Smooth muscle cell (in vitro differentiated cells): ENCODE results near the gene PDE6A. TPM values are rescaled to one million over a fixed set of nuclear protein-coding genes. Genes with fewer than 3 reads are reported as not detected.

Experiments
- DNase-seq: peaks from one replicate; lab custom pipeline; 2025; ENCODE audit not compliant: unreplicated experiment; lab: John Stamatoyannopoulos, UW
- H2AFZ ChIP-seq: fragments of 200-600 bp; sonication (generic); 2 replicates; pipeline ENCODE4 v1.6.0; 2016; ENCODE audit warnings: antibody characterized with exemption, low read depth, mild to moderate bottlenecking
- H3F3A ChIP-seq: fragments of 200-600 bp; sonication (generic); 2 replicates; pipeline ENCODE4 v1.6.0; 2017; ENCODE audit warnings: antibody characterized with exemption, low read depth
- H3K27ac ChIP-seq: fragments of 200-600 bp; sonication (generic); 2 replicates; pipeline ENCODE4 v1.5.1; 2016; ENCODE audit warnings: low read depth, mild to moderate bottlenecking
- H3K27me3 ChIP-seq: fragments of 200-600 bp; sonication (generic); 2 replicates; pipeline ENCODE4 v1.6.1; 2016; ENCODE audit warnings: low read depth, mild to moderate bottlenecking
- H3K36me3 ChIP-seq: fragments of 200-600 bp; sonication (generic); 2 replicates; pipeline ENCODE4 v1.5.1; 2016; ENCODE audit warnings: low read depth
- H3K4me1 ChIP-seq: fragments of 200-600 bp; sonication (generic); 2 replicates; pipeline ENCODE4 v1.5.1; 2016; ENCODE audit warnings: low read depth
- H3K4me2 ChIP-seq: fragments of 200-600 bp; sonication (generic); 2 replicates; pipeline ENCODE4 v1.6.0; 2016; ENCODE audit warnings: mild to moderate bottlenecking
- H3K4me3 ChIP-seq: fragments of 200-600 bp; sonication (generic); 2 replicates; pipeline ENCODE4 v1.5.1; 2016; ENCODE audit warnings: mild to moderate bottlenecking
- H3K79me2 ChIP-seq: fragments of 200-600 bp; sonication (generic); 2 replicates; pipeline ENCODE4 v1.6.0; 2016; ENCODE audit warnings: low read depth, mild to moderate bottlenecking
- H3K9ac ChIP-seq: fragments of 200-600 bp; sonication (generic); 2 replicates; pipeline ENCODE4 v1.6.0; 2016; ENCODE audit warnings: low read depth
- H3K9me3 ChIP-seq: fragments of 200-600 bp; sonication (generic); replicated peaks from 2 replicates; pipeline ENCODE4 v1.5.1; 2016; ENCODE audit warnings: low read depth
- H4K20me1 ChIP-seq: fragments of 200-600 bp; sonication (generic); 2 replicates; pipeline ENCODE4 v1.6.0; 2016; ENCODE audit warnings: low read depth
- CTCF ChIP-seq: fragments of 200-600 bp; sonication (generic); IDR thresholded peaks from 2 replicates; pipeline ENCODE4 v1.5.1; 2017; ENCODE audit warnings: borderline replicate concordance, mild to moderate bottlenecking, antibody characterized with exemption; ENCODE audit not compliant: insufficient read depth, poor library complexity, severe bottlenecking
- WGBS: methylation state at CpG from one replicate; pipeline ENCODE4 v1.1.7; 2016; ENCODE audit warnings: low lambda C conversion rate; 5-methylcytosine and 5-hydroxymethylcytosine counted together
- polyA plus RNA-seq: library from polyadenylated mRNA; unstranded; fragments of >200 nt; fragmentation: Nextera tagmentation; extraction: Ambion mirVana; gene quantifications from 2 replicates; pipeline ENCODE4 v1.2.1, GENCODE V29; 2016
- total RNA-seq: library from RNA; depleted of rRNA; stranded (reverse); fragments of >200 nt; gene quantifications from 2 replicates; pipeline ENCODE4 v1.2.3, GENCODE V29; 2014

PDE6A gene
- total and polyA plus RNA-seq, 2 experiments from 2014 or later, result 0.05 TPM; not detected in 1

- 44% methylated on average over 2 of the region's 2 CpGs for WGBS
- Histone ChIP-seq H2AFZ (no peak overlapping the region), H3F3A (no peaks in the 10 kb centered on the region), H3K79me2 (no peaks in the 10 kb centered on the region), H3K27me3 (no peaks in the 10 kb centered on the region), H3K9ac (no peak overlapping the region), H3K4me3 (no peak overlapping the region), H3K4me1 (no peaks in the 10 kb centered on the region), H3K4me2 (no peak overlapping the region), H4K20me1 (no peaks in the 10 kb centered on the region), H3K27ac (no peak overlapping the region), H3K36me3 (no peaks in the 10 kb centered on the region), H3K9me3 (no peaks in the 10 kb centered on the region)
- DNase-seq, result no peak
- no peak for TF ChIP-seq CTCF
Measured at GRCh38 chr5:149900390-149900789, 44.2 kb downstream of the PDE6A start.

- H4K20me1 ChIP-seq, result no peaks in the 10 kb centered on the region
- H3K9me3 ChIP-seq, result no peaks in the 10 kb centered on the region
- H3F3A ChIP-seq, result no peaks in the 10 kb centered on the region
- H3K4me2 ChIP-seq, result no peak overlapping the region
- no peak overlapping the region for H3K27ac ChIP-seq
- H3K4me1 ChIP-seq, result no peaks in the 10 kb centered on the region
- H3K4me3 ChIP-seq, result no peak overlapping the region
- no peak for TF ChIP-seq CTCF
- H3K27me3 ChIP-seq, result no peaks in the 10 kb centered on the region
- WGBS, result 100% methylated on average over 1 of the region's 1 CpG
- DNase-seq, result no peak
- H2AFZ ChIP-seq, result no peak overlapping the region
- no peaks in the 10 kb centered on the region for H3K79me2 ChIP-seq
- no peaks in the 10 kb centered on the region for H3K36me3 ChIP-seq
- H3K9ac ChIP-seq, result no peak overlapping the region
Measured at GRCh38 chr5:149898811-149899210, 45.8 kb downstream of the PDE6A start.

- Histone ChIP-seq H4K20me1 (no peaks in the 10 kb centered on the region), H3K79me2 (no peaks in the 10 kb centered on the region), H3F3A (no peaks in the 10 kb centered on the region), H3K27ac (no peak overlapping the region), H3K4me3 (no peak overlapping the region), H3K9me3 (no peaks in the 10 kb centered on the region), H3K4me2 (peak overlapping the region; percentile 58), H3K9ac (no peak overlapping the region), H3K36me3 (no peaks in the 10 kb centered on the region), H3K27me3 (no peaks in the 10 kb centered on the region), H2AFZ (no peak overlapping the region), H3K4me1 (no peaks in the 10 kb centered on the region)
- DNase-seq, result no peak
- TF ChIP-seq CTCF, result no peak
- 56% methylated on average over 7 of the region's 7 CpGs for WGBS
Measured at GRCh38 chr5:149895416-149896345, 48.9 kb downstream of the PDE6A start.
